Measurements from ENCODE around the gene HJURP. TPM values are rescaled to one million over a fixed set of nuclear protein-coding genes. Genes with fewer than 3 reads are reported as not detected.

The HJURP gene
- total RNA-seq, 1 donor from 2014 or later, result 11.4 TPM

- TF ChIP-seq, protein P1, sequence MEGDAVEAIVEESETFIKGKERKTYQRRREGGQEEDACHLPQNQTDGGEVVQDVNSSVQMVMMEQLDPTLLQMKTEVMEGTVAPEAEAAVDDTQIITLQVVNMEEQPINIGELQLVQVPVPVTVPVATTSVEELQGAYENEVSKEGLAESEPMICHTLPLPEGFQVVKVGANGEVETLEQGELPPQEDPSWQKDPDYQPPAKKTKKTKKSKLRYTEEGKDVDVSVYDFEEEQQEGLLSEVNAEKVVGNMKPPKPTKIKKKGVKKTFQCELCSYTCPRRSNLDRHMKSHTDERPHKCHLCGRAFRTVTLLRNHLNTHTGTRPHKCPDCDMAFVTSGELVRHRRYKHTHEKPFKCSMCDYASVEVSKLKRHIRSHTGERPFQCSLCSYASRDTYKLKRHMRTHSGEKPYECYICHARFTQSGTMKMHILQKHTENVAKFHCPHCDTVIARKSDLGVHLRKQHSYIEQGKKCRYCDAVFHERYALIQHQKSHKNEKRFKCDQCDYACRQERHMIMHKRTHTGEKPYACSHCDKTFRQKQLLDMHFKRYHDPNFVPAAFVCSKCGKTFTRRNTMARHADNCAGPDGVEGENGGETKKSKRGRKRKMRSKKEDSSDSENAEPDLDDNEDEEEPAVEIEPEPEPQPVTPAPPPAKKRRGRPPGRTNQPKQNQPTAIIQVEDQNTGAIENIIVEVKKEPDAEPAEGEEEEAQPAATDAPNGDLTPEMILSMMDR (IDR thresholded peaks at IDR 0.05; ENCODE audit: unreplicated experiment), result no peak
- DNase-seq (ENCODE audit: low spot score), result no peak
- Mint-ChIP-seq H3K9me3 (ENCODE audit: unreplicated experiment) (no peaks in the 10 kb centered on the region), H3K4me1 (ENCODE audit: unreplicated experiment) (peaks cover 3% of the 10 kb centered on the region), H3K36me3 (ENCODE audit: low read depth, unreplicated experiment) (no peaks in the 10 kb centered on the region), H3K4me3 (ENCODE audit: unreplicated experiment) (no peak overlapping the region), H3K27me3 (ENCODE audit: unreplicated experiment) (peaks cover 4% of the 10 kb centered on the region), H3K27ac (ENCODE audit: unreplicated experiment) (no peak overlapping the region)
Observed at GRCh38 chr2:233817361-233817911, 36.9 kb downstream of the HJURP start.

- H3K9me3 Mint-ChIP-seq (ENCODE audit: unreplicated experiment), result no peaks in the 10 kb centered on the region
- DNase-seq (ENCODE audit: low spot score), result no peak
- TF ChIP-seq, protein P1 (IDR thresholded peaks at IDR 0.05; ENCODE audit: unreplicated experiment), result no peak
- H3K27me3 Mint-ChIP-seq (ENCODE audit: unreplicated experiment), result peaks cover 4% of the 10 kb centered on the region
- H3K4me3 Mint-ChIP-seq (ENCODE audit: unreplicated experiment), result no peak overlapping the region
- H3K27ac Mint-ChIP-seq (ENCODE audit: unreplicated experiment), result no peak overlapping the region
- no peaks in the 10 kb centered on the region for H3K36me3 Mint-ChIP-seq (ENCODE audit: low read depth, unreplicated experiment)
- H3K4me1 Mint-ChIP-seq (ENCODE audit: unreplicated experiment), result peaks cover 3% of the 10 kb centered on the region
Observed at GRCh38 chr2:233816771-233817170, 37.6 kb downstream of the HJURP start.

- TF ChIP-seq, protein P1 (IDR thresholded peaks at IDR 0.05; ENCODE audit: unreplicated experiment), result no peak
- DNase-seq (ENCODE audit: low spot score), result no peak
- H3K4me1 Mint-ChIP-seq (ENCODE audit: unreplicated experiment), result peaks cover 3% of the 10 kb centered on the region
- peaks cover 3% of the 10 kb centered on the region for H3K27me3 Mint-ChIP-seq (ENCODE audit: unreplicated experiment)
- no peaks in the 10 kb centered on the region for H3K9me3 Mint-ChIP-seq (ENCODE audit: unreplicated experiment)
- no peak overlapping the region for H3K4me3 Mint-ChIP-seq (ENCODE audit: unreplicated experiment)
- H3K36me3 Mint-ChIP-seq (ENCODE audit: low read depth, unreplicated experiment), result no peaks in the 10 kb centered on the region
- no peak overlapping the region for H3K27ac Mint-ChIP-seq (ENCODE audit: unreplicated experiment)
Observed at GRCh38 chr2:233816334-233816733, 38.0 kb downstream of the HJURP start.

DNA sequence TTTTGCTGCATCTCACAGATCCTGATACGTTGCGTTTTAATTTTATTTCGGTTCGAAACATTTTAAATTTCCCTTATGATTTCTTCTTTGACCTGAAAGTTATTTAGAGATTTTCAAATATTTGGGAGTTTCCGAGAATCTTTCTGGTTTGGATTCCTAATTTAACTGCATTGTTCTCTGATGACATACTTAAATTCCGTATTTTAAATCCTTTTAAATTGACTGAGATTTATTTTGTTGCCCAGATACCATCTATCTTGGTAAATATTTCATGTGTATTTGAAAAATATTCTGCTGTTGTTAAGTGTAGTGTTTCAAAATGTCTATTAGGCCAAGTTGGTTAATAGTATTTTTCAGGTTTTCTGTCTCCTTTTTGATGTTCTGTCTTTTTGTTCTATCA lies 38.5 kb downstream of the HJURP start:
- no peak for DNase-seq (ENCODE audit: low spot score)
- no peaks in the 10 kb centered on the region for H3K36me3 Mint-ChIP-seq (ENCODE audit: low read depth, unreplicated experiment)
- H3K4me1 Mint-ChIP-seq (ENCODE audit: unreplicated experiment), result peaks cover 3% of the 10 kb centered on the region
- H3K27me3 Mint-ChIP-seq (ENCODE audit: unreplicated experiment), result no peaks in the 10 kb centered on the region
- no peaks in the 10 kb centered on the region for H3K9me3 Mint-ChIP-seq (ENCODE audit: unreplicated experiment)
- TF ChIP-seq, protein P1 (IDR thresholded peaks at IDR 0.05; ENCODE audit: unreplicated experiment), result no peak
- H3K27ac Mint-ChIP-seq (ENCODE audit: unreplicated experiment), result no peak overlapping the region
- no peak overlapping the region for H3K4me3 Mint-ChIP-seq (ENCODE audit: unreplicated experiment)

GRCh38 chr2:233814056-233814835 lies 40.1 kb downstream of the HJURP start:
- H3K9me3 Mint-ChIP-seq (ENCODE audit: unreplicated experiment), result no peaks in the 10 kb centered on the region
- H3K4me1 Mint-ChIP-seq (ENCODE audit: unreplicated experiment), result peaks cover 3% of the 10 kb centered on the region
- TF ChIP-seq, protein P1 (IDR thresholded peaks at IDR 0.05; ENCODE audit: unreplicated experiment), result no peak
- no peak for DNase-seq (ENCODE audit: low spot score)
- H3K36me3 Mint-ChIP-seq (ENCODE audit: low read depth, unreplicated experiment), result no peaks in the 10 kb centered on the region
- H3K27ac Mint-ChIP-seq (ENCODE audit: unreplicated experiment), result no peak overlapping the region
- no peak overlapping the region for H3K4me3 Mint-ChIP-seq (ENCODE audit: unreplicated experiment)
- no peaks in the 10 kb centered on the region for H3K27me3 Mint-ChIP-seq (ENCODE audit: unreplicated experiment)
